ENCODE results near the gene SLC25A46.

Gene SLC25A46

GRCh38 chr5:110790673-110791072 lies 51.9 kb downstream of the SLC25A46 start:
- no peaks in the 10 kb centered on the region for H3K9me3 ChIP-seq (ENCODE audit: severe bottlenecking)
- TF ChIP-seq CTCF (IDR thresholded peaks at IDR 0.05; ENCODE audit: poor library complexity, severe bottlenecking), result peak; percentile 70
- H3K27me3 ChIP-seq (ENCODE audit: insufficient read depth, poor library complexity, severe bottlenecking), result no peaks in the 10 kb centered on the region
- DNase-seq (ENCODE audit: low spot score) (no peak), ATAC-seq (ENCODE audit: low read depth) (peak; percentile 61; the same call in 2 of the 3 replicates)
- H3K27ac ChIP-seq (ENCODE audit: poor library complexity, severe bottlenecking), result no peak overlapping the region
- no peaks in the 10 kb centered on the region for H3K36me3 ChIP-seq (ENCODE audit: low read depth)
- peaks cover under 1% of the 10 kb centered on the region for H3K4me1 ChIP-seq (ENCODE audit: insufficient read depth, poor library complexity, severe bottlenecking)
- H3K4me3 ChIP-seq (ENCODE audit: severe bottlenecking), result no peak overlapping the region

GRCh38 chr5:110802998-110803397 lies 64.2 kb downstream of the SLC25A46 start:
- H3K4me3 ChIP-seq (ENCODE audit: severe bottlenecking), result no peak overlapping the region
- H3K36me3 ChIP-seq (ENCODE audit: low read depth), result no peaks in the 10 kb centered on the region
- TF ChIP-seq CTCF (IDR thresholded peaks at IDR 0.05; ENCODE audit: poor library complexity, severe bottlenecking), result no peak
- H3K9me3 ChIP-seq (ENCODE audit: severe bottlenecking), result peaks cover 2% of the 10 kb centered on the region
- no peaks in the 10 kb centered on the region for H3K27me3 ChIP-seq (ENCODE audit: insufficient read depth, poor library complexity, severe bottlenecking)
- ATAC-seq (ENCODE audit: low read depth), result no peak
- no peaks in the 10 kb centered on the region for H3K4me1 ChIP-seq (ENCODE audit: insufficient read depth, poor library complexity, severe bottlenecking)
- H3K27ac ChIP-seq (ENCODE audit: poor library complexity, severe bottlenecking), result no peak overlapping the region
- DNase-seq (ENCODE audit: low spot score), result no peak

DNA sequence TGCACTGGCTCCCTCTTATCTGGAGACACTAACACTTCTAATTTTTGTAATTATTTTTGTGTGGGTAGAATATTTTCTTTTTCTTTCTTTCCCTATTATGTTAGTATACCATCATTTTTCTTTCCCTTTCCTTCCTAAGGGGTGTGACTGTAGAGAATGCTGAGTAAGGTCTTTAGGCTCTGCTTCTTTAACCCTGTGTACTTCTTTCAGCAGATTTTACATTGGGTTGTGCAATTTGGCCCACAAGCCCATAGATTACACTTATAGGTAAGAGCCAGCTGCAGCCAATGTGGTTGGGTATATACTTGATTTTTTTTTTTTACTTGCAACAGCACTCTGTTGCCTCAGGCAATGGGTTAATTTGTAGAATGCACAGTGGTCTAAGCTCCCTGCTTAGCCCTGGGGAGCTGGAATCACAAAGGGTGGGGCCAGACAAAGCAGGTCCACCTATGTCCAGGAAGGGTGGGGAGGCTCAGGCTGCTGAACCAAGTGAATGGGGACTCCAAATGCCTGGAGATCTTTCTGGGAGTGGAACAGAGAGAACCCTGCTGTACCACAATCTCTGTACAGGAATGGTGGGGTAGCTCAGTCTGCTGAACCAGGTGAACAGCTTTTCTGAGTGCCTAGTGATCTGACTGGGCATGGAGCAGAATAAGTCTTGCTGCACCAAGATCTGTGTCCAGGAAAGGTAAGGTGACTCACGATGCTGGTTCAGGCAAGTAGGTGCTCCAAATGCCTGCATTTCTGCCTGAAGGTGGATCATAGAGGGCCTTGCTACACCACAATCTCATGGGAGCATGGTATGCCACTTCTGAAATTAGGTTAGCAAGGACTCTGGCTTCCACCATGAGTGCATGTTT lies 64.9 kb downstream of the SLC25A46 start:
- no peak overlapping the region for H3K4me3 ChIP-seq (ENCODE audit: severe bottlenecking)
- H3K4me1 ChIP-seq (ENCODE audit: insufficient read depth, poor library complexity, severe bottlenecking), result no peaks in the 10 kb centered on the region
- TF ChIP-seq CTCF (IDR thresholded peaks at IDR 0.05; ENCODE audit: poor library complexity, severe bottlenecking), result no peak
- H3K9me3 ChIP-seq (ENCODE audit: severe bottlenecking), result peaks cover 2% of the 10 kb centered on the region
- H3K36me3 ChIP-seq (ENCODE audit: low read depth), result no peaks in the 10 kb centered on the region
- no peak overlapping the region for H3K27ac ChIP-seq (ENCODE audit: poor library complexity, severe bottlenecking)
- DNase-seq (ENCODE audit: low spot score), result no peak
- H3K27me3 ChIP-seq (ENCODE audit: insufficient read depth, poor library complexity, severe bottlenecking), result no peaks in the 10 kb centered on the region
- ATAC-seq (ENCODE audit: low read depth), result no peak; the same call in 2 of the 3 replicates

DNA sequence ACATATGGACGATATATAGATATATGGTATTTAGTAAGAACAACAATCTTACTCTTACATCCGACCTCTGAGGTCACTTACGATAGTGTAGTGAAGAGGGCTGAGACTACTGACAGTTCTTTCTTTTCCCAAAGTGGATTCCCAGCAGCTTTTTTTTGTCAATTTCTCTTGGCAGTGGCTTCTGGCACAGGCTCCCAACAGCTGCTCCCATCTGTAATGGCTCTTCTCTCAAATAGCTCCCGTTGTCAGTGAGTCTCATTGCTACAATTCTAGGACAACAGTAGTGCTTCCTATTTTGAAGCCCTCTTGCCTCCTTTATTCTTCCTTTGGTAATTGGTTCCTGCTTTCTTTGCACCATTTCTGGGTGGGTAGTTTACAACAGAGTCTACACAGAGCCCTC lies 68.4 kb downstream of the SLC25A46 start:
- DNase-seq (ENCODE audit: low spot score) (no peak), ATAC-seq (ENCODE audit: low read depth) (no peak)
- Histone ChIP-seq H3K27me3 (ENCODE audit: insufficient read depth, poor library complexity, severe bottlenecking) (no peaks in the 10 kb centered on the region), H3K36me3 (ENCODE audit: low read depth) (no peaks in the 10 kb centered on the region), H3K27ac (ENCODE audit: poor library complexity, severe bottlenecking) (no peak overlapping the region), H3K9me3 (ENCODE audit: severe bottlenecking) (peaks cover 2% of the 10 kb centered on the region), H3K4me1 (ENCODE audit: insufficient read depth, poor library complexity, severe bottlenecking) (no peaks in the 10 kb centered on the region), H3K4me3 (ENCODE audit: severe bottlenecking) (no peak overlapping the region)
- no peak for TF ChIP-seq CTCF (IDR thresholded peaks at IDR 0.05; ENCODE audit: poor library complexity, severe bottlenecking)

GRCh38 chr5:110809006-110809405 lies 70.2 kb downstream of the SLC25A46 start:
- no peak for DNase-seq (ENCODE audit: low spot score)
- TF ChIP-seq CTCF (IDR thresholded peaks at IDR 0.05; ENCODE audit: poor library complexity, severe bottlenecking), result no peak
- Histone ChIP-seq H3K4me1 (ENCODE audit: insufficient read depth, poor library complexity, severe bottlenecking) (no peaks in the 10 kb centered on the region), H3K9me3 (ENCODE audit: severe bottlenecking) (no peaks in the 10 kb centered on the region), H3K4me3 (ENCODE audit: severe bottlenecking) (no peak overlapping the region), H3K27me3 (ENCODE audit: insufficient read depth, poor library complexity, severe bottlenecking) (no peaks in the 10 kb centered on the region), H3K27ac (ENCODE audit: poor library complexity, severe bottlenecking) (no peak overlapping the region), H3K36me3 (ENCODE audit: low read depth) (no peaks in the 10 kb centered on the region)
- no peak for ATAC-seq (ENCODE audit: low read depth)
